Retinal pigment epithelial cell (primary cell): ENCODE measurements around the gene ZGLP1.

Experiments
- DNase-seq: peaks from one replicate; pipeline ENCODE4 v3.0.0-alpha.2; 2010; ENCODE audit warnings: low read depth
- H3K4me3 ChIP-seq: 2 replicates; pipeline ENCODE4 v1.5.1; 2011; ENCODE audit warnings: mild to moderate bottlenecking, low read length, control low read depth, moderate library complexity
- CTCF ChIP-seq: conservative IDR thresholded peaks from 2 replicates; pipeline ENCODE4 v1.5.1; 2011; ENCODE audit warnings: low read depth, low read length, control low read depth, inconsistent platforms

Gene ZGLP1

GRCh38 chr19:10321874-10322835 lies 12.5 kb upstream of the ZGLP1 start:
- H3K4me3 ChIP-seq: no peak overlapping the region
- DNase-seq: no peak
- TF ChIP-seq CTCF: no peak

GRCh38 chr19:10321417-10321797 lies 11.8 kb upstream of the ZGLP1 start:
- H3K4me3 ChIP-seq: no peak overlapping the region
- TF ChIP-seq CTCF: no peak
- DNase-seq: no peak

DNA sequence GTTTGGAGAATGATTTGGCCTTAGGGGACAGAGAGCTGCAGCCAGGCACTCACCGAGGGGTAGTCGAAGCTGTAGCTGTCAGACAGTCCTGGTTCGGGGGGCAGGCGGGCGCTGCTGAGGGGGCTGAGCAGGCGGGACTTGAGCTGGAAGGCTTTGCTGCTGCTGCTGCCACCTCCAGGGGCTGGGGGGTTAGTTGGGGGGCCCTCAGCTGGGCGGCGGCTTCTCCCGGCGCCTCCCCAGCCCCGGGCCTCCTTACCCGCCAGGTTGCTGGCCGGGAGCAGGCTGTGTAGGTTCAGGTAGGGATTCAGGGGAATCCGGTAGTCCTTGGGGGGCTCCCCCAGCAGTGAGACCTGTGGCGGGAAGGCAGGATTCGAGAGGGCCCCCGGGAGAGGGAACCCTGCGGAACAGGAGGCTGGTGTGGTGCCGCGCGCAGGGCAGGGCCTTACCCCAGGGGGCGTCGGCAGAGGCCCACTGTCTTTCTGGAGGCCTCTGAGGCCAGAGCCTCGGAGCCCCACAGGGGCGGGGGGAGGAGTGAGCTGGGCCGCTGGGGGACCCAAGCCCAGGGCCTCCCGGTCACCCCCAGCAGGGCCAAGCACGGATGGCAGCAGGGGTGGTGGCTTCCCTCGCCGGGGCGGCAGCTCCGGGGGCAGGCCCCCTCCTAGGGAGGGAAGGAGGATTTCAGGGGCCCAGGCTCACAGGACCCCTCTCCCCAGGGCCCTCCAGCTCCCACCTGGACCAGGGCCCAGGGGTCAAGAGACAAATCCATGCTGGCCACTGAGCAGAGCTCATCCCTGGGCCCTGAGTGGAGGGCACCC lies 11.2 kb upstream of the ZGLP1 start:
- DNase-seq: no peak
- TF ChIP-seq CTCF: no peak
- H3K4me3 ChIP-seq: no peak overlapping the region

GRCh38 chr19:10318807-10319682 lies 9.4 kb upstream of the ZGLP1 start:
- no peak overlapping the region for H3K4me3 ChIP-seq
- no peak for TF ChIP-seq CTCF
- DNase-seq: no peak

DNA sequence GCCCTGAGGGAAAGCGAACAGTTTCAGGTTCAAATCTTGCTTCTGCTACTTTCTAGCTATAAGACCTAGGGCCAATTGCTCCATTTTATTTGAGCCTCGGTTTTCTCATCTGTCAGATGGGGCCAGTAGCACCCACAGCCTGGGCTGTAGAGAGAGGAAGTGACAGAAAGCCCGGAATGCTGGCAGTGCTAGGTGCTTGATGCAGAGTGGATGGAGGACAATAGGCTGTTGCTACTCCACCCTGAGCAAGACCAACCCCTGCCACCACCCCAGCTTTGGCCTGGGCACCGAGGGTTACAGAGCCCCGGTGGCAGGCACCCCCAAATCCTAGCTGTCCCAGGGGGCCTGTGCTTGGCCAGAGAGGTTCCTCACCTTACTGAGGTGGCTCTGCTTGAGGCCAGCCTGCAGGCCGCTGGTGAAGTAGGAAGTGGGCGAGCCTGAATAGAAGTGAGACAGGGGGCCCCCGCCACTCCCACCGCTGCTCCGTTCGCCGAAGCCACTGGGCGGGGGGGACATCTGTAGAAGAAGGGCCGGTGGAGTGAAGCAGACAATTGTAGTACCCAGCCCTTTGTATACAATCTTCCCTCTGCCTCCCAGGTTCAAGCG lies 8.3 kb upstream of the ZGLP1 start:
- H3K4me3 ChIP-seq: no peak overlapping the region
- no peak for DNase-seq
- no peak for TF ChIP-seq CTCF

DNA sequence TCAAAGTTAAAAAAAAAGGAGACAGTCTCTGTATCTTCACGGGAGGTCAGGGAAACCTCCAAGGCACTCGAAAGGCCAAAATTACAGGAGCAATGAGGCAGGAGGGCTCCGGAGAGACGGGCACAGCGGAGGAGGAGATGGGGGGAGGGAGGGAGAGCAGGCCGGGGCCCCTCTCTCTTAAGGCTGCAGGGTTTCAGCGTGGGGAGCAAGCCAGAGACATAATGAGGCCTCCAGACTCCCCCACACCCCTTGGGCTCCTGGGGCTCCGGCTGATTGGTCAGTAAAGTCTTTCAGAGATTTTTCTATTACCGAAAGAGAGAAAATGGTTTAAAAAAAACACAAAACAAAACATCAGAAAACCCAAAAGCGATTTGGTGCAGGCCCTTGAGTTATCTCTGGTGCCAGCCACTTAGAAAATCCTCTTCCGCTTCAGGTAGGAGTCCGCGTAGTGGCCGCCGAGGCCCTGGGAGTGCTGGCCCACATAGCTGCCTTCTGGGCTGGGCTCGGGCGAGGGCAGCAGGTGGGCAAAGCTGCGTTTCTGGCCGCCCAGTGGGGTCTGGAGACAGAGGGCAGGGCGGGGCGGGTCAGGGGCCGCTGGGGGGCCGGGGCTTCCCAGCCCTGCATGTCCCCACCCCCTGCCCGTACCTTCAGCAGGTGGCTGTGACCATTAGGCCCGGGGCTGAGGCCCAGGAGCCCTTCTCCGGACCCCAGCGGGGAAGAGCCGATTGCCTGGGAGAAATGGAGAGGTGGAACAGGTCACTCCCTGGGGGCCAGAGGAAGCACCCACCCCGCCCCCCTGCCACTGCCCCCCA lies 7.6 kb upstream of the ZGLP1 start:
- DNase-seq: no peak
- H3K4me3 ChIP-seq: no peak overlapping the region
- TF ChIP-seq CTCF: no peak
